IMR-90 (cell line): ENCODE measurements around the gene DENND1A. TPM values are rescaled to one million over a fixed set of nuclear protein-coding genes. Genes with fewer than 3 reads are reported as not detected.

ENCODE experiments used
- ATAC-seq: fragments of 200-7000 bp; cut with Tn5 transposase; 2 replicates; pipeline ENCODE4 v1.9.1; 2020; ENCODE audit warnings: low read depth, mild to moderate bottlenecking, moderate library complexity
- BruUV-seq: library from RNA; stranded (reverse); fragments of 400-500 nt; replicated peaks from 2 replicates; lab custom pipeline; 2021; lab: Mats Ljungman, UMichigan
- CTCF ChIA-PET: fragments of 300-600 bp; formaldehyde crosslinking; extraction: SDS; loops from one replicate; lab custom pipeline; 2021; ENCODE audit warnings: antibody characterized with exemption; lab: Yijun Ruan, JAX
- POLR2A ChIA-PET: fragments of 300-600 bp; sonication (Branson Sonifier 250); formaldehyde crosslinking; loops from one replicate; lab custom pipeline; 2022; ENCODE audit warnings: antibody characterized with exemption; ENCODE audit not compliant: unreplicated experiment; lab: Charles Lee
- DNase-seq: peaks from one replicate; pipeline ENCODE4 v3.0.0; 2013
- H2AFZ ChIP-seq: replicated peaks from 2 replicates; pipeline ENCODE3; 2013; ENCODE audit warnings: low read length, mild to moderate bottlenecking; ENCODE audit not compliant: poor library complexity
- H2AK5ac ChIP-seq: 2 replicates; pipeline ENCODE4 v1.6.1; 2013; ENCODE audit warnings: low read depth, low read length, inconsistent platforms
- H2AK9ac ChIP-seq: replicated peaks from 2 replicates; pipeline ENCODE3; 2013; ENCODE audit warnings: mild to moderate bottlenecking, low read depth, low read length, moderate library complexity; ENCODE audit not compliant: poor library complexity
- H2BK120ac ChIP-seq: 2 replicates; pipeline ENCODE4 v1.6.1; 2013; ENCODE audit warnings: low read depth, low read length, inconsistent platforms
- H2BK15ac ChIP-seq: 3 replicates; pipeline ENCODE4 v1.6.1; 2013; ENCODE audit warnings: low read depth, low read length, inconsistent platforms
- H2BK20ac ChIP-seq: 2 replicates; pipeline ENCODE4 v1.6.1; 2013; ENCODE audit warnings: low read depth, mild to moderate bottlenecking, inconsistent platforms, low read length, moderate library complexity
- H2BK5ac ChIP-seq: 2 replicates; pipeline ENCODE4 v1.6.1; 2013; ENCODE audit warnings: mild to moderate bottlenecking, low read depth, low read length, inconsistent platforms; ENCODE audit not compliant: poor library complexity, severe bottlenecking
- H3K14ac ChIP-seq: replicated peaks from 2 replicates; pipeline ENCODE4 v1.6.1; 2013; ENCODE audit warnings: low read depth, low read length, inconsistent platforms
- H3K18ac ChIP-seq: 2 replicates; pipeline ENCODE4 v1.6.1; 2013; ENCODE audit warnings: low read depth, low read length, control low read depth
- H3K23ac ChIP-seq: 2 replicates; pipeline ENCODE4 v1.6.1; 2013; ENCODE audit warnings: low read depth, low read length, inconsistent platforms
- H3K27ac ChIP-seq: 2 replicates; pipeline ENCODE4 v1.5.1; 2013; ENCODE audit warnings: mild to moderate bottlenecking, control low read depth, low read length; ENCODE audit not compliant: insufficient read depth
- H3K27me3 ChIP-seq: 2 replicates; pipeline ENCODE4 v1.6.1; 2013; ENCODE audit warnings: low read length; ENCODE audit not compliant: control insufficient read depth, insufficient read depth
- H3K36me3 ChIP-seq: 2 replicates; pipeline ENCODE4 v1.6.1; 2013; ENCODE audit warnings: low read length, mixed read lengths; ENCODE audit not compliant: control insufficient read depth, insufficient read depth
- H3K4ac ChIP-seq: 2 replicates; pipeline ENCODE4 v1.6.1; 2013; ENCODE audit warnings: low read depth, low read length, inconsistent platforms
- H3K4me1 ChIP-seq: 2 replicates; pipeline ENCODE4 v1.6.1; 2013; ENCODE audit warnings: low read length, mixed read lengths; ENCODE audit not compliant: control insufficient read depth, insufficient read depth
- H3K4me2 ChIP-seq: 2 replicates; pipeline ENCODE4 v1.6.1; 2013; ENCODE audit warnings: low read depth, mild to moderate bottlenecking, control low read depth, low read length, moderate library complexity
- H3K4me3 ChIP-seq: 2 replicates; pipeline ENCODE4 v1.5.1; 2013; ENCODE audit warnings: low read depth, mild to moderate bottlenecking, control low read depth, low read length, moderate library complexity; ENCODE audit not compliant: insufficient read depth
- H3K56ac ChIP-seq: 2 replicates; pipeline ENCODE4 v1.6.1; 2013; ENCODE audit warnings: low read length, inconsistent platforms; ENCODE audit not compliant: insufficient read depth; ENCODE audit errors: extremely low read depth
- H3K79me1 ChIP-seq, 2 experiments: 2 replicates each; pipeline ENCODE4 v1.6.1; 2013; ENCODE audit warnings: low read length in 2 of 2, inconsistent platforms in 1 of 2, low read depth in 1 of 2
- H3K9ac ChIP-seq: 2 replicates; pipeline ENCODE4 v1.6.1; 2013; ENCODE audit warnings: low read depth, low read length, control low read depth
- H3K9me1 ChIP-seq: 2 replicates; pipeline ENCODE4 v1.6.1; 2013; ENCODE audit warnings: low read length, inconsistent platforms; ENCODE audit not compliant: insufficient read depth
- H3K9me3 ChIP-seq: 2 replicates; pipeline ENCODE4 v1.6.1; 2013; ENCODE audit warnings: low read length; ENCODE audit not compliant: control insufficient read depth, insufficient read depth
- H4K20me1 ChIP-seq: 2 replicates; pipeline ENCODE4 v1.6.1; 2013; ENCODE audit warnings: low read length, inconsistent platforms; ENCODE audit not compliant: insufficient read depth
- H4K5ac ChIP-seq: 2 replicates; pipeline ENCODE4 v1.6.1; 2013; ENCODE audit warnings: mild to moderate bottlenecking, low read depth, low read length, control low read depth
- H4K8ac ChIP-seq, 2 experiments: 2 replicates each; pipeline ENCODE4 v1.6.1; 2013; ENCODE audit warnings: low read depth in 2 of 2, low read length in 2 of 2, control low read depth in 1 of 2, inconsistent platforms in 1 of 2
- H4K91ac ChIP-seq: 2 replicates; pipeline ENCODE4 v1.6.1; 2013; ENCODE audit warnings: low read depth, low read length, inconsistent platforms; ENCODE audit not compliant: insufficient read depth
- BHLHE40 ChIP-seq: fragments of 150-350 bp; IDR thresholded peaks from 2 replicates; pipeline ENCODE4 v1.6.1; 2016; ENCODE audit warnings: mild to moderate bottlenecking, low read depth, low read length
- CHD1 ChIP-seq: IDR thresholded peaks from 2 replicates; pipeline ENCODE4 v1.6.1; 2012; ENCODE audit warnings: low read depth, low read length, improper control_type of control experiment
- FOS ChIP-seq: fragments of 150-350 bp; IDR thresholded peaks from 2 replicates; pipeline ENCODE4 v1.6.1; 2016; ENCODE audit warnings: low read depth, low read length
- MAFK ChIP-seq: IDR thresholded peaks from 2 replicates; pipeline ENCODE4 v1.6.1; 2012; ENCODE audit warnings: low read depth, low read length, improper control_type of control experiment
- MAZ ChIP-seq: IDR thresholded peaks from 2 replicates; pipeline ENCODE4 v1.6.1; 2012; ENCODE audit warnings: low read depth, mild to moderate bottlenecking, low read length, improper control_type of control experiment, moderate library complexity, borderline replicate concordance
- NFE2L2 ChIP-seq: fragments of 150-350 bp; IDR thresholded peaks from 2 replicates; pipeline ENCODE4 v1.6.1; 2016; ENCODE audit warnings: low read depth, mild to moderate bottlenecking, low read length
- RAD21 ChIP-seq: IDR thresholded peaks from 2 replicates; pipeline ENCODE4 v1.6.1; 2012; ENCODE audit warnings: low read length, improper control_type of control experiment
- RCOR1 ChIP-seq: IDR thresholded peaks from 2 replicates; pipeline ENCODE4 v1.6.1; 2012; ENCODE audit warnings: mild to moderate bottlenecking, low read length, improper control_type of control experiment; ENCODE audit not compliant: insufficient replicate concordance
- SMC3 ChIP-seq: fragments of 150-350 bp; IDR thresholded peaks from 2 replicates; pipeline ENCODE4 v1.6.1; 2016; ENCODE audit warnings: low read depth, mild to moderate bottlenecking, antibody characterized with exemption, low read length, moderate library complexity
- WGBS, 2 experiments: methylation state at CpG; one replicate each; pipeline versions ENCODE4 v1.1.5 to v1.1.7; 2013; ENCODE audit warnings: missing lambda C conversion rate in 2 of 2; ENCODE audit not compliant: insufficient read length in 1 of 2; ENCODE audit errors: extremely low coverage in 2 of 2; 5-methylcytosine and 5-hydroxymethylcytosine counted together
- dilution Hi-C: fragments of 300-500 bp; cut with HindIII; formaldehyde crosslinking; loops from one replicate; pipeline ENCODE4 v1.14.3; 2018; ENCODE audit warnings: low sequenced_read_pairs; ENCODE audit not compliant: unreplicated experiment
- in situ Hi-C: fragments of 300-500 bp; cut with MboI; formaldehyde crosslinking; loops from 3 replicates; pipeline ENCODE4 v1.14.3; 2019; ENCODE audit warnings: low sequenced_read_pairs, inconsistent platforms, mixed read lengths
- intact Hi-C: fragments of 100-400 bp; cut with micrococcal nuclease; formaldehyde crosslinking; loops from 2 replicates; pipeline ENCODE4 v1.10.0; 2022
- polyA plus RNA-seq, 3 experiments: library from polyadenylated mRNA; depleted of rRNA; stranded (reverse); fragments of >200 nt; gene quantifications; 2 replicates each; pipeline ENCODE4 v1.2.3, GENCODE V29; 2012; ENCODE audit warnings: low replicate concordance in 1 of 3
- total RNA-seq: library from RNA; depleted of rRNA; stranded (reverse); fragments of >200 nt; gene quantifications from 2 replicates; pipeline ENCODE4 v1.2.3, GENCODE V29; 2012
- TF ChIP-seq, protein P1 (sequence below): conservative IDR thresholded peaks from 2 replicates; pipeline ENCODE4 v1.5.1; 2012; ENCODE audit warnings: mild to moderate bottlenecking, low read depth, low read length, improper control_type of control experiment

Gene DENND1A
- total and polyA plus RNA-seq, 2 of the 4 experiments (the other 2 are of a cell fraction), result 21.4 to 27.6 TPM

DNA sequence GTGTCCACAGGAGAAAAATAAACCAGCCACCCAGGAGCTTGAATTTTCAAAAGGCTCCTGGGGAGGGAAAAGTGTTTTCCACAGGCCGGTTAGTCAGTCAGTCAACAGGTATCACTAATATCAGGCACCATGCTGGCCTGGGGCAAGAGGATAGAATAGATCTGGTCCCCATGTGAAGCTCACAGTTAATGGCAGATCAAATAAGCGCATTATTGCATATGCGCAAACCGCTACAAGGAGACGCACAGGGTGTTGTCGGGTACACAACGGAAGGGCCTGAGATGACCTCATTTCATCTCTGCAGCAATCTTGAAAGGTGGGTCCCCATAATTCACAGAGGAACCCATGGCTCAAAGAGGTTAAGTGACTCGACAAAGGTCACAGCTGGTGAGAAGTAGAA is 313.2 kb downstream of the DENND1A start:
- ChIA-PET POLR2A (no interaction called here), CTCF (interaction anchor here (0.7 kb wide), 1 partner anchor 15 kb away, joined by 3 read pairs; no protein-coding TSS in a partner anchor)
- H3K36me3 ChIP-seq, result no peaks in the 10 kb centered on the region; the same call in 1 of the 2 replicates
- no peak overlapping the region for H3K4ac ChIP-seq
- 100% methylated on average over 1 of the region's 8 CpGs; no CpG with 5 or more reads in 1 of the 2 experiments for WGBS, 2 experiments
- no peak overlapping the region for H4K5ac ChIP-seq
- H3K9me1 ChIP-seq, result no peaks in the 10 kb centered on the region
- no peak overlapping the region for H3K18ac ChIP-seq
- no peak overlapping the region for H2AK9ac ChIP-seq
- DNase-seq (no peak), ATAC-seq (no peak)
- no peak overlapping the region for H3K27ac ChIP-seq
- no peak overlapping the region for H3K56ac ChIP-seq
- H4K20me1 ChIP-seq, result no peaks in the 10 kb centered on the region
- H2BK120ac ChIP-seq, result no peak overlapping the region
- in situ Hi-C loops (no loop called here), intact Hi-C loops (no loop called here), dilution Hi-C loops (no loop called here)
- H3K27me3 ChIP-seq, result no peaks in the 10 kb centered on the region
- no peak overlapping the region for H4K8ac ChIP-seq
- H3K4me3 ChIP-seq, result no peak overlapping the region
- no peak overlapping the region for H2BK20ac ChIP-seq
- H3K14ac ChIP-seq, result no peak overlapping the region
- H4K91ac ChIP-seq, result no peak overlapping the region
- no peak overlapping the region for H2AK5ac ChIP-seq
- no peaks in the 10 kb centered on the region for H3K79me1 ChIP-seq
- no peaks in the 10 kb centered on the region for H3K4me1 ChIP-seq
- no peak overlapping the region for H3K23ac ChIP-seq
- no peak overlapping the region for H2BK15ac ChIP-seq
- H3K9me3 ChIP-seq, result no peaks in the 10 kb centered on the region
- no peak overlapping the region for H3K9ac ChIP-seq
- no peak overlapping the region for H2AFZ ChIP-seq
- TF ChIP-seq, protein P1, sequence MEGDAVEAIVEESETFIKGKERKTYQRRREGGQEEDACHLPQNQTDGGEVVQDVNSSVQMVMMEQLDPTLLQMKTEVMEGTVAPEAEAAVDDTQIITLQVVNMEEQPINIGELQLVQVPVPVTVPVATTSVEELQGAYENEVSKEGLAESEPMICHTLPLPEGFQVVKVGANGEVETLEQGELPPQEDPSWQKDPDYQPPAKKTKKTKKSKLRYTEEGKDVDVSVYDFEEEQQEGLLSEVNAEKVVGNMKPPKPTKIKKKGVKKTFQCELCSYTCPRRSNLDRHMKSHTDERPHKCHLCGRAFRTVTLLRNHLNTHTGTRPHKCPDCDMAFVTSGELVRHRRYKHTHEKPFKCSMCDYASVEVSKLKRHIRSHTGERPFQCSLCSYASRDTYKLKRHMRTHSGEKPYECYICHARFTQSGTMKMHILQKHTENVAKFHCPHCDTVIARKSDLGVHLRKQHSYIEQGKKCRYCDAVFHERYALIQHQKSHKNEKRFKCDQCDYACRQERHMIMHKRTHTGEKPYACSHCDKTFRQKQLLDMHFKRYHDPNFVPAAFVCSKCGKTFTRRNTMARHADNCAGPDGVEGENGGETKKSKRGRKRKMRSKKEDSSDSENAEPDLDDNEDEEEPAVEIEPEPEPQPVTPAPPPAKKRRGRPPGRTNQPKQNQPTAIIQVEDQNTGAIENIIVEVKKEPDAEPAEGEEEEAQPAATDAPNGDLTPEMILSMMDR, result no peak
- TF ChIP-seq MAFK (no peak), NFE2L2 (no peak), SMC3 (no peak), FOS (no peak), RAD21 (no peak), MAZ (no peak), RCOR1 (no peak), CHD1 (no peak), BHLHE40 (no peak)
- no peak overlapping the region for H2BK5ac ChIP-seq
- BruUV-seq, result no TSS peak
- no peak overlapping the region for H3K4me2 ChIP-seq
